Kidney tubule cell (primary cell): ENCODE measurements around the gene JPT1.

Source experiments
- DNase-seq: peaks from one replicate; pipeline ENCODE4 v3.0.0-alpha.2; 2018; ENCODE audit warnings: low spot score

JPT1 gene

DNA sequence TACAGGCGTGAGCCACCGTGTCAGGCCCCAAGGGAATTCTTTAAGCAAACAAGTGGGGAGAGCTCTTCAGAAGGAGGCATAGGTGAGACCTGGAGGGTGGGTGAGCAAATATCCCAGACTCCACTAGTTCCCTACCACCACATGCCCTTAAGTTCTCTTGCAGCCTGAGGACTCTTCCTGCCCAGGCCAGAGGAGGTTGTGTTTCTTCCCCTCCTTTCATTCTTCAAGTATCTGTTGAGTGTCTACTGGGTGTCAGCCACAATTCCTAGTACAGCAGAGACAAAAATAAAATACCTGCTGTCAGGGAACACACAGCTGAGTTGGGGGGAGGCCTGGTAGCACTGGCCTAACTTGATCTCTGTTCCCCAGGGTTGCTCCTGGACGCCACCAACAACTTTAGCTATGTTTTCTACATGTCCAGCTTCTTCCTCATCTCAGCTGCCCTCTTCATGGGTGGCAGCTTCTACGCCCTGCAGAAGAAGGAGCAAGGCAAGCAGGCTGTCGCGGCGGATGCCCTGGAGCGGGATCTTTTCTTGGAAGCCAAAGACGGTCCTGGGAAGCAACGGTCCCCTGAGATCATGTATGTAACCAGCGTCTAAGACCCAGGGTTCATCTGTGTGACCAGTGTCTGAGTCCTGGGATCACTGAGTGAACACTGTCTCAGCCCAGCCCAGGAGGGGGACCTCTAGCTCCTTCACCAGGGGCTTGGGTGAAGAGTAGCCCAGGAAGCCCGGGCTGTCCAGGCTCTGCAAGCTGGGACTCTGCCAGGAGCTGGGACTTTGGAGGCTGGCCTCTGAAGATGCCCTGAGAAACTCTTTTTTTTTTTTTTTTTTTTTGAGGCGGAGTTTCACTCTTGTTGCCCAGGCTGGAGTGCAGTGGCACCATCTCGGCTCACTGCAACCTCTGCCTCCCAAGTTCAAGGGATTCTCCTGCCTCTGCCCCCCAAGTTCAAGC, 50.4 kb downstream of the JPT1 start:
- no peak for DNase-seq

DNA sequence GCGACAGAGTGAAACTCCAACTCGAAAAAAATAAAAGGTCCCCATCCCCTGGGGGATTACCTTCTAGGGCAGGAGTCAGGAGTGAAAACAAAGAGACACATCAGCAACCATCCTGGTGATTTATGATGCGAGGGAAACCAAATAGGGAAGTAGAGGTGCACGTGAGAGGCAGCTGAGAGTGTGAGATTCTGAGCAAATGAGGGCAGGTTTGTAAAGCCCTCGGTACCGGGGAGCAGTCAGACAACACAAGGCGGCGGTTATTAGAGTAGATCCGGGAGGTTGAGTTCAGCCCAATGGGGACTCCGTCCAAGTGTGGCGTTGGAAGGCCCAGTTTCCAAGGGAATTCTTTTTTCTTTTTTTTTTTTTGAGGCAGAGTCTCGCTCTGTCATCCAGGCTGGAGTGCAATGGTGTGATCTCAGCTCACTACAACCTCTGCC, 51.9 kb downstream of the JPT1 start:
- DNase-seq, result no peak

DNA sequence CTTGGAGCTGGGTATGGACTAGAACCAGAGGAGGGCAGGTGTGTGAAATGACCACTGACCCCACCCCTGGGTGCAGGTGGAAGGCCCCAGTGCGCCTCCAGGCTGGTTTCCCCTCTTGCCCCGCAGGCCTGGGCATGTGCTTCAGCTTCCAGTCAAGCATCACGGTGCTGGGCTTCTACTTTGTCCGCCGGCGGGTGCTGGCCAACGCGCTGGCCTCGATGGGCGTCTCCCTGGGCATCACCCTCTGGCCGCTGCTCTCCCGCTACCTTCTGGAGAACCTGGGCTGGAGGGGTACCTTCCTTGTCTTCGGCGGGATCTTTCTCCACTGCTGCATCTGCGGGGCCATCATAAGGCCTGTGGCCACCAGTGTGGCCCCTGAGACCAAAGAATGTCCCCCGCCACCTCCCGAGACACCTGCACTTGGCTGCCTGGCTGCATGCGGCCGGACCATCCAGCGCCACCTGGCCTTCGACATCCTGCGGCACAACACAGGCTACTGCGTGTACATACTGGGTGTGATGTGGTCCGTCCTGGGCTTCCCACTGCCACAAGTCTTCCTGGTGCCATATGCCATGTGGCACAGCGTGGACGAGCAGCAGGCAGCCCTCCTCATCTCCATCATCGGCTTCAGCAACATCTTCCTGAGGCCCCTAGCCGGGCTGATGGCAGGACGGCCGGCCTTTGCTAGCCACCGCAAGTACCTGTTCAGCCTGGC, 54.3 kb downstream of the JPT1 start:
- no peak for DNase-seq

DNA sequence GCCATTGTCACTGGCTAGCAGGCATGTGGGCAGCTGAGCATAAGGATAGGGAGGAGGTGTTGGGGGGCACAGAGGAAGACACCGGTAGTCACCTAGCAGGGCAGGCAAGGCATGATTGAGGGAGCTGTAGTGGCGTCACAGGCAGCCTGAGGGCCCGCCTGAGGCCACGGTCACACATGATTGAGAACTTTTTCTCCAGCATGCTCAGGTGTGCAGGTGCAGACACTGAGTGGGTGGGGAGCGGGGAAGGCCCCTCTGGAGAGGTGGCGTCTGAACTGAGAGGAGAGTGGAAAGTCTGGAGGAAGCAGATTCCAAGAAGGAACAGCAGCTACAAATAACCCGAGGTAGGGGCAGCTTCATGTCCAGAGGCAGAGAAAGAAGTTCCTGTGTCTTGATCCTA, 55.5 kb downstream of the JPT1 start:
- no peak for DNase-seq

DNA sequence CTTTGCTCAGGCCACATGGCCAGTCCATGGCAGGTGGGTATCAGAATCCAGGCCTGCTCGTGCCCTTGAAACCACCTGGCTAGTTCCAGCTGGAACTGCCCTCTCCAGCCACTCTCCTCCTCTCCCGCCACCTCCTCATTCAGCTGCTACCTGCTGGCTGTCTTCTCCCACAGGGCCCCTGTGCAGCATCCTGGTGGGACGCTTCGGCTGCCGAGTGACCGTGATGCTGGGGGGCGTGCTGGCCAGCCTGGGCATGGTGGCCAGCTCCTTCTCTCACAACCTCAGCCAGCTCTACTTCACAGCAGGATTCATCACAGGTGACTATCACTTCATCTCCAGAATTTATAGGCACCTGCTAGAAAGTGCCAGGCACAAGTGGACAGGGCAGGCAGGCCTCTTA, 56.4 kb downstream of the JPT1 start:
- no peak for DNase-seq

DNA sequence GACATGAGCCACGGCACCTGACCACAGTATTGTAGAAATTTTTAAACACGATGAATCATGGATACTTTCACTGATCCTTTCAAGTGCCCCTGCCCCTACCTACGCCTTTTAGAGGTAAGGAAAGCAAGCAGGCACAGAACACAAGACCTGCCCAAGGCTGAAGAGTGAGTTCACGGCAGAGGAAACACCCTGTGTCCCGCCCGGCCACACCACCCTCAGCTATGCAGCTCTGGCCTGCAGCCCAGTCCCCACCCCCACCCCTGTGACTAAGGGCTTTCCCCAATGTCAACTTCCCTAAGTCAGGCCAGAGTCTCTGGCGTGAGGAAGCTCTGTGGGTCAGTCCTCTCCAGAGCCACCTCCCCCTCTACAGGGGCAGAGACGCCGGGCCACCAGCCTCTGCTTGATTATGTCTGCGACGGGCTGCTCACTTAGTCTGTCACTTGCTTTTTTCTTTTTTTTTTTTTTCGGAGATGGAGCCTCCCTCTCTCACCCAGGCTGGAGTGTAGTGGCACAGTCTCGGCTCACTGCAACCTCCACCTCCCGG, 58.2 kb downstream of the JPT1 start:
- peak; percentile 99 for DNase-seq

DNA sequence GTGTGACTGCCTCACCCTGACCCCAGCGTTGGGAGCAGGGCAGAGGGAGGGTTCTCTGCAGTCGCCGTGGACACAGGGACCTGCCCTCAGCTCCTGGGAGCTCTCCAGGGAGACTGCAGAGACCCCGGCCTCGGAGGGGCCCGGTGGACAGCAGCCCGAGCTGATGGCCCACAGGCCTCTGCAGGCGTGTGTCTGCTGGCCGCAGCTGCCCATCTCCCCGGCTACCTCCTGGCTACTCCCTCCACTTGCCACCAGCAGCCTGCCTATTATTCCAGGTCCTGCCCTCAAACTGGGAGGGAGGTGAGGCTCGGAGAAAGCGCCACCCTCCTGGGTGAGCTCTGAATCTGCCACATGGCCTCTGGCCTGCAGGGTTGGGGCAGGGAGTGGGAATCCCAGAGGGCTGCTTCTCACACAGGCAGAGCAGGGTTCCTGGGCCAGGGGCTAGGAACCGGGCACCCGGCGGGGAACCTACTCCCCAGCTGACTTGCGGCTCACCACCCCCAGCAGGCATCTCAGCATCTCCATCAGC, 59.4 kb downstream of the JPT1 start:
- DNase-seq, result no peak

DNA sequence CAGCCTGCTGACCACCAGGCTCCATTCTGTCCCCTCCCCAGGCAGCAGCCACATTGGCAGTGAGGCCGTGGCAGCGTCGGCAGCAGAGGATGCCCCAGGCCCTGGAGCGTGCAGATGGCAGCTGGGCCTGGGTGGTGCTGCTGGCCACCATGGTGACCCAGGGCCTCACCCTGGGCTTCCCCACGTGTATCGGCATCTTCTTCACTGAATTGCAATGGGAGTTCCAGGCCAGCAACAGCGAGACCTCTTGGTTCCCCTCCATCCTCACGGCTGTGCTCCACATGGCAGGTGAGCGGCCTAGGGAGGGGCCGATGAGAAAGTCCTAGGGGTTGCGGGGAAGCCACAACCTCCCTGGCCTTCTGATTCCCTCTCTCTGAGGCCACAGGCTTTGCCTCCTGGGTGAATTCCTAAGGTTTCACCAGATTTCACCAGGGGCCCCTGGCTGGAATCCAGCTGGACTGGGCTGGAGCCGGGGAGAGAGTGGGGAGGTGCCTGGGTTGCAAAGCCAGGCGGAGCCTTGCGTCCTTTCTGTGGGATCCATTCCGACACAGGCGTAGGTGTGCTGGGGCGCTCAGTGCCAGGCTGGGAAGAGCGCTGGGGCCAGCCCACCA, 60.7 kb downstream of the JPT1 start:
- DNase-seq, result peak; percentile 27

DNA sequence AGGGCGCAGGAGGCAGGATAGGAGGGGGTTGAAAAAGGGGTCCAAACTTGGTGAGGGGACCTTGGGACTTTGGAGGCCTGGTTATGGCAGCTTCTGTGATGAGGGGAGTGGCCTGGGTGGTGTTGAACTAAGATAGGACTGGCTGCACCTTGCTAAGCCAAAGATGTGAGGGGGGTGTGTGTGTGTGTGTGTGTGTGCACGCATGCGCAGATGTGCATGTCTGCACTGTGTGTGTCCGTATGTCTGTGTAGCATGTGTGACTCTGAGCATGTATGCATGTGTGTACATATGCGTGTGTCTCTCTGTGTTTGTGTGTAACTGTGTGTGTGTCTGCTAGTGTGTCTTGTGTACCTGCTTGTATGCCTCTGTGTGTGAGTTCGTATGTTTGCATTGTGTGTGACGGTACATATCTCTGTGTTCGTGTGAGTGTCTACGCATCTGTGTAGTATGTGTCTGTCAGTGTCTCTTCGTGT, 62.4 kb downstream of the JPT1 start:
- DNase-seq, result no peak

DNA sequence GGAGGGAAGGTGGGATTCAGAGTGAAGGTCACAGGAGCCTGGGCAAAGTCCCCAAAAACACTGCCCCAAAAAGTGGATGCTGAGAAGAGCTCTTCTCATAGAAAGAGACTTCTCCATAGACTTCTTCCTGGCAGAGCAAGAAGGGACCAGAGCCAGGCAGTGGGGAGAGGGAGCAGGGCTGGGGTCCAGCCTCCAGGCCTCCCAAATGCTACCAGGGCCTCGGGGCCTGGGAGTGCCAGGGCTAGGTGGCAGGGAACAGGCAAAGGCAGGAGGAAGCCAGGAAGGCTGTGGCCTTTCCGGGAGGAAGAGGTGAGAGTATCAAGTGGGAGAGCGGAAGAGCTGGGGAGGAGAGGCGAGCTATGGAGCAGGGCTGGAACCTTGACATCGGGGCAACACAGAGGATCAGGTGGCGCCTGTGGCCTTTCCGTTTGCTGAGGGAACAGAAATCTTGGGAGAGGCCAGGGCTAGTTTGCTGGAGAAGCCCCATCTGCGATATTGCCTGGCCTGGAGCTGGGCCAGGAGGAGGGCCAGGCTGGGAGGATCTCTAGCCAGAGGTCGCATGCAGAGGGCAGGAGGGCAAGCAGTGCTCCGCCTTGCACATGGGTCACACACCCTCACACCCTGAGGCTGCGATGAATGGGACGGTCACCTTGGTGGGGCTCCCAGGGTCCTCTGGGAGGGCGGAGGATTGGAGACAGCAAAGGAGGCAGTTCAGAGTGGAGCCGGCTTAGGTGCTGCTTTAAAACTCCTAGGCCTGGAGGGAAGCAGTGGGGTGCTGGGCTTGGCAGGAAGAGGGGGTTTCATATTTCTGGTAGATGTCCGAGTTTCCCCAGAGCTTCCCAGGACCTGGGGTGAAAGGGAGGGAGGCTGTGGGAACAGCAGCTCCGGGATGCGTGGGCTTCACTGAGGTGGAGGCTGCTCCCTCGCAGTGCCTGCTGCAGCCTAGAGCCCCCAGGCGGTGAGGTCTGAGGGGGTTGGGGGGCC, 63.1 kb downstream of the JPT1 start:
- DNase-seq, result peak; percentile 21

DNA sequence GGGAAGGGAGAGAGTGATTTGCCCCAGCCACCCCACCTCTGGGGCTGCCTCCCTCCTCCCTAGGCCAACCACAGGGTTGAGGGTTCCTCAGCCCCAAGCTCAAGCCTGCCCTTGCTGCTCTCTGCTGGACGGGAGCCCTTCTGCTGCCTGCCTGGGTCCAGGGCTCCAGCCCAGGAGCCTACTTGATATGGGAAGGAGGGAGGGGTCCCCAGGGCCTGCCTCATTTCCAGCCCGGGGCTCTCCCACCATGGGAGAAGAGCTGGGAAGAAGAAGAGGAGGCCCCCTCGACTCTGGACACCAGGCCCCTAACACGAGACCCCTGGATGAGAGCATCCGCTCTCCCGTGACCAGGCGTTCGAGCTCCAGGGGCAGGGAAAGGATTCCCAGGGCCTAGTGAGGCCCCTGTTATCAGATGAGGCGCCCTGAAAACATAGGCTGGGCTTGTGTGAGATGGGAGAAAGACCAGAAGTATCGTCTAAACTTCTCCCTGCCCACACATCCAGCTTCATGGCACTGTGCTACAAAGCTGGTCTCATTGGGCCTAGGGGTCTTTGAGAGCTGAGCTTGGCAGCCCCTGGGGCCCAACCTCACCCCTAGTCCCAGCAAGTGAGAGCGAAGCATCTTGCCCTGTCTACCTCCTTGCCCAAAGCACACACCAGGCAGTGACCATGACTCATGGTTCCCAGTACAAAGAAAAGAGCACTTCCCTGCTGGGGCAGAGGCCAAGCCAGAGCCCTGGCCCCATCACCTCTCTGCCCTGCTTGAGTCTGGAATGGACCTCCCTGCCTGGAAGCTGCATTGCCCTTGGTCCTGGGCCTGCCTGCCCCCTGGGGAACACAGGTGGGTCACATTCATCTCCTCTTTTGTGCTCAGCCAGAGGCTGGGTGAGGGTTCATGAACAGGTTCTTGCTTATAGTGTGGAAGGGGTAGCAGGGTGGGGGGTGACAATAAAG, 65.6 kb downstream of the JPT1 start:
- peak; percentile 77 for DNase-seq

DNA sequence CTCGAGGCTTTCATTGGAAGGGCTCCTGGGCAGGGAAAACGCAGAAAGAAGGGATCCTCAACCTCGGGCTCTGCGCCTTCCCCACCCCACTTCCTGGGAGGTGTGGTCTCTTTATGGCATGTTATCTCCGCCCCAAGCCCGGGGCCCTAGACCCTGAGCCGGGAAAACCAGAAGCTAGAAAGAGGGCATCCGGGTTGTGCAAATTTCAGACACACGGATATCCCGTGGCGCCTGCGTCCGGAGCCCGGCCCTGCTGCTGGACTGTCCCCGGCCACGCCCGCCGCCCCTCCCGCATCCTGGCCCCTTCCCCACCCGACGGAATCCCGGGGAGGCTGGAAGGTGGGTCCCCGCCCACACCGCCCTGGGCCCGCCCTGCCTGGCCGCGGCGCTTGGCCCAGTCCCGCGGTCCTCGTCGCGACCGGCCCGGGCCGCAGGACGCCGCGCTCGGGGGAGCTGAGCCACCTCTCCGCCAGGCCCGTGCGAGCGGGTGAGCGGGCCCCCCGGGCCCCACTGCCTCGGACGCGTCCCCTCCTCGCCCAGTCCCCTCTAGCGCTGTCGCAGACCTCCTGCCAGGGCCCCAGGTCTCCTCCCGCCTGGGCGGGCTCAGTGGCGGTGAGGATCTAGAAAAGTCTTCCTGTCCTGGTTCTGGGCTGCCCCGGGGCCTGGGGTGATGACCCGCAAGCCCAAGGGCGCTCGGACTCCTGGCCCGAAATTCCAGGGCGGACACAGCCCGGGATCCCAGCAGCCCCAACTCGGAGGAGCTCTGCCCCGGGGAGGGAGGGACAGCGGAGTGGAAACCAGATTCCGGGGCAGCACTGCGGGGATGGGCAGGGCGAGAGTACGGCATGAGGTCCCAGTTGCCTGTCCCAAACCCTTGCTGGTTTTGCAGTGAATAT, 66.5 kb downstream of the JPT1 start, which contains the start of gene SLC16A5:
Gene SLC16A5, plus strand, starts transcription at position 397 of the 896 bp plus-strand sequence. CDS start 5,683 bp downstream, outside the sequence.
- DNase-seq, result peak; percentile 95

DNA sequence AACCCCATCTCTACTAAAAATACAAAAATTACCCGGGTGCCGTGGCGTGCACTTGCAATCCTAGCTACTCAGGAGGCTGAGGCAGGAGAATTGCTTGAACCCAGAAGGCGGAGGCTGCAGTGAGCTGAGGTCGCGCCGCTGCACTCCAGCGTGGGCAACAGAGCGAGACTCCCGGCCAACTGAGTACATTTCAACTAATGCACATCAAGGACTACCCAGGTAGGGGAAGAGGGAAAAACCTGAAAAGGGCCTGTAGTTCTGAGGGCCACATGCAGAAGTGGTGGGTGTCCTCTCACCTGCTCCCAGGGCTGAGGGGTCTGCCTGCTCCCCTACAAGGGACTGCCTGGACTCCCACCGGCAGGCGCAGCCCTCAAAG, 67.1 kb downstream of the JPT1 start:
- no peak for DNase-seq

DNA sequence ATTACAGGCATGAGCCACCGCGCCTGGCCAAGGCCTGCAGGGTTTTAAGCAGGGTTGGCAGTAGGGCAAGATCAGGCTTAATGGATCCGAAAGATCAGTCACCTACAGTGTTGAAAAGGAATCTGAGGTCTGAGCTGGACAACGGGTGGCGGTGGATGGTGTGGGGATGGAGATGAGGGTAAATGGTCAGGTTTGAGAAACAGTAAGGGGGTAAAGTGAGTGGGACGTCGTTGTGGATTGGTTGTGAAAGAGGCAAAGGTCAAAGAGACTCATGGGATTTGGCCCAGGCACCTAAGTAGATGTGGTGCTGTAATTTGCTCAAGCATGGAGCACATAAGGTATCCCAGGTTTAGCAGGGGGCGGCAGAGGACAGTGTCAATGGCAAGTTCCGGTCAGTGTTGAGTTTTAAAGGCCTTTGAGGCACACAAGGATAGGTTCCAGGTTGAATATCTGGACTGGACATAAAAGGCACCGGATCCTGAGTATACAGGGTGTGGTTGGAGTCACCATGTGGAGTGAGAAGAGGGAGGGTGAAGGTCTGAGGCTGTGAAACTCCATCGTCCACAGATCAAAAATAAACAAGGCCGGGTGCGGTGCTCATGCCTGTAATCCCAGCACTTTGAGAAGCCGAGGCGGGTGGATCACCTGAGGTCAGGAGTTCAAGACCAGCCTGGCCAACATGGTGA, 67.7 kb downstream of the JPT1 start:
- no peak for DNase-seq
